ENCODE measurements around the gene PROZ. TPM values are rescaled to one million over a fixed set of nuclear protein-coding genes. Genes with fewer than 3 reads are reported as not detected.

Gene PROZ
- total RNA-seq, 1 experiment from 2014 or later, result not detected

DNA sequence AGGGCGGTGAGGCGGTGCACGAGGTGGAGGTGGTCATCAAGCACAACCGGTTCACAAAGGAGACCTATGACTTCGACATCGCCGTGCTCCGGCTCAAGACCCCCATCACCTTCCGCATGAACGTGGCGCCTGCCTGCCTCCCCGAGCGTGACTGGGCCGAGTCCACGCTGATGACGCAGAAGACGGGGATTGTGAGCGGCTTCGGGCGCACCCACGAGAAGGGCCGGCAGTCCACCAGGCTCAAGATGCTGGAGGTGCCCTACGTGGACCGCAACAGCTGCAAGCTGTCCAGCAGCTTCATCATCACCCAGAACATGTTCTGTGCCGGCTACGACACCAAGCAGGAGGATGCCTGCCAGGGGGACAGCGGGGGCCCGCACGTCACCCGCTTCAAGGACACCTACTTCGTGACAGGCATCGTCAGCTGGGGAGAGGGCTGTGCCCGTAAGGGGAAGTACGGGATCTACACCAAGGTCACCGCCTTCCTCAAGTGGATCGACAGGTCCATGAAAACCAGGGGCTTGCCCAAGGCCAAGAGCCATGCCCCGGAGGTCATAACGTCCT, 9.4 kb upstream of the PROZ start:
- TF ChIP-seq, protein P1, sequence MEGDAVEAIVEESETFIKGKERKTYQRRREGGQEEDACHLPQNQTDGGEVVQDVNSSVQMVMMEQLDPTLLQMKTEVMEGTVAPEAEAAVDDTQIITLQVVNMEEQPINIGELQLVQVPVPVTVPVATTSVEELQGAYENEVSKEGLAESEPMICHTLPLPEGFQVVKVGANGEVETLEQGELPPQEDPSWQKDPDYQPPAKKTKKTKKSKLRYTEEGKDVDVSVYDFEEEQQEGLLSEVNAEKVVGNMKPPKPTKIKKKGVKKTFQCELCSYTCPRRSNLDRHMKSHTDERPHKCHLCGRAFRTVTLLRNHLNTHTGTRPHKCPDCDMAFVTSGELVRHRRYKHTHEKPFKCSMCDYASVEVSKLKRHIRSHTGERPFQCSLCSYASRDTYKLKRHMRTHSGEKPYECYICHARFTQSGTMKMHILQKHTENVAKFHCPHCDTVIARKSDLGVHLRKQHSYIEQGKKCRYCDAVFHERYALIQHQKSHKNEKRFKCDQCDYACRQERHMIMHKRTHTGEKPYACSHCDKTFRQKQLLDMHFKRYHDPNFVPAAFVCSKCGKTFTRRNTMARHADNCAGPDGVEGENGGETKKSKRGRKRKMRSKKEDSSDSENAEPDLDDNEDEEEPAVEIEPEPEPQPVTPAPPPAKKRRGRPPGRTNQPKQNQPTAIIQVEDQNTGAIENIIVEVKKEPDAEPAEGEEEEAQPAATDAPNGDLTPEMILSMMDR (IDR thresholded peaks at IDR 0.05 in 2 of 3, conservative IDR thresholded peaks at IDR 0.05 in 1 of 3; ENCODE audit: borderline replicate concordance in 1 of 3, insufficient read depth in 1 of 3, low read depth in 2 of 3, low read length in 2 of 3), result no peak
- no peak for TF ChIP-seq JUND (IDR thresholded peaks at IDR 0.05)
- TF ChIP-seq SRF (IDR thresholded peaks at IDR 0.05; ENCODE audit: low read depth), result no peak
- no peak for TF ChIP-seq EZH2phosphoT487 (IDR thresholded peaks at IDR 0.05; ENCODE audit: borderline replicate concordance)
- TF ChIP-seq ELF1 (IDR thresholded peaks at IDR 0.05; ENCODE audit: borderline replicate concordance, low read depth), result no peak
- TF ChIP-seq EGR1 (IDR thresholded peaks at IDR 0.05; ENCODE audit: low read depth), result no peak
- no peaks in the 10 kb centered on the region for H3K9me3 ChIP-seq (ENCODE audit: control insufficient read depth in 1 of 2, insufficient read depth in 1 of 2, low read depth in 1 of 2, low read length in 2 of 2)
- no peak overlapping the region for H3K27ac ChIP-seq (ENCODE audit: low read depth, low read length)
- H3K4me3 ChIP-seq (replicated peaks in 1 of 2; ENCODE audit: low read depth in 1 of 2, low read length in 2 of 2), result no peak overlapping the region
- H3K27me3 ChIP-seq (ENCODE audit: insufficient read depth, low read length), result no peaks in the 10 kb centered on the region
- ATAC-seq (no peak), DNase-seq (ENCODE audit: low read depth, low spot score) (no peak)
- POLR2A ChIA-PET, result no interaction called here
- H2AFZ ChIP-seq (ENCODE audit: low read depth, low read length, poor library complexity, severe bottlenecking), result no peak overlapping the region
- RAD21 ChIA-PET (ENCODE audit: low non-redundant PET in 1 of 2, low total read pairs in 2 of 2, uncharacterized antibody in 2 of 2, unreplicated experiment in 2 of 2), result no interaction called here
- CTCF ChIA-PET, result no interaction called here
- BruUV-seq (replicated peaks), result no TSS peak
- no peaks in the 10 kb centered on the region for H3K36me3 ChIP-seq (ENCODE audit: control insufficient read depth in 1 of 2, insufficient read depth in 2 of 2, low read length in 2 of 2)
- H3K9ac ChIP-seq (ENCODE audit: low read length), result no peak overlapping the region
- no peaks in the 10 kb centered on the region for H3K9me2 ChIP-seq (ENCODE audit: insufficient read depth)
- peaks cover 6 to 11% of the 10 kb centered on the region in 2 experiments for H3K4me1 ChIP-seq (ENCODE audit: control insufficient read depth in 1 of 2, insufficient read depth in 2 of 2, low read length in 2 of 2)
- intact Hi-C loops (cut with micrococcal nuclease), result no loop called here
- no peak overlapping the region for H3K4me2 ChIP-seq (ENCODE audit: low read length)
- no peaks in the 10 kb centered on the region for H3K79me2 ChIP-seq (ENCODE audit: insufficient read depth, low read length)
- H4K20me1 ChIP-seq (ENCODE audit: insufficient read depth), result no peaks in the 10 kb centered on the region

GRCh38 chr13:113149711-113150549, 8.5 kb upstream of the PROZ start:
- CTCF ChIA-PET, result no interaction called here
- H3K9me3 ChIP-seq (ENCODE audit: control insufficient read depth in 1 of 2, insufficient read depth in 1 of 2, low read depth in 1 of 2, low read length in 2 of 2), result no peaks in the 10 kb centered on the region
- intact Hi-C loops (cut with micrococcal nuclease), result loop anchor here (10.0 kb wide), 1 partner anchor 65 kb away; no protein-coding TSS in a partner anchor
- TF ChIP-seq CEBPB (IDR thresholded peaks at IDR 0.05; ENCODE audit: low read depth) (no peak), SRF (IDR thresholded peaks at IDR 0.05; ENCODE audit: low read depth) (no peak), TCF7L2 (IDR thresholded peaks at IDR 0.05; ENCODE audit: borderline replicate concordance, extremely low read depth, insufficient read depth, insufficient read length) (no peak), SP1 (IDR thresholded peaks at IDR 0.05; ENCODE audit: low read depth) (no peak), REST (IDR thresholded peaks at IDR 0.05; ENCODE audit: low read depth) (no peak), POLR2AphosphoS5 (IDR thresholded peaks at IDR 0.05; ENCODE audit: low read depth, low read length) (no peak), ZNF274 (IDR thresholded peaks at IDR 0.05; ENCODE audit: low read depth, low read length) (no peak), YY1 (IDR thresholded peaks at IDR 0.05; ENCODE audit: extremely low read depth, insufficient replicate concordance, low read depth, low read length) (no peak), ZFX (IDR thresholded peaks at IDR 0.05) (no peak)
- no peak for ATAC-seq
- H3K79me2 ChIP-seq (ENCODE audit: insufficient read depth, low read length), result no peaks in the 10 kb centered on the region
- no peaks in the 10 kb centered on the region for H3K36me3 ChIP-seq (ENCODE audit: control insufficient read depth in 1 of 2, insufficient read depth in 2 of 2, low read length in 2 of 2)
- RAD21 ChIA-PET (ENCODE audit: low non-redundant PET in 1 of 2, low total read pairs in 2 of 2, uncharacterized antibody in 2 of 2, unreplicated experiment in 2 of 2), result no interaction called here
- POLR2A ChIA-PET, result no interaction called here
- DNase-seq (ENCODE audit: low read depth, low spot score), result no peak
- no peak overlapping the region for H3K4me2 ChIP-seq (ENCODE audit: low read length)
- H3K27ac ChIP-seq (ENCODE audit: low read depth, low read length), result no peak overlapping the region
- no peak overlapping the region for H3K4me3 ChIP-seq (replicated peaks in 1 of 2; ENCODE audit: low read depth in 1 of 2, low read length in 2 of 2)
- H4K20me1 ChIP-seq (ENCODE audit: insufficient read depth), result no peaks in the 10 kb centered on the region
- no peak overlapping the region for H3K9ac ChIP-seq (ENCODE audit: low read length)
- no peaks in the 10 kb centered on the region for H3K27me3 ChIP-seq (ENCODE audit: insufficient read depth, low read length)
- no peaks in the 10 kb centered on the region for H3K9me2 ChIP-seq (ENCODE audit: insufficient read depth)
- BruUV-seq (replicated peaks), result no TSS peak
- no peak overlapping the region for H2AFZ ChIP-seq (ENCODE audit: low read depth, low read length, poor library complexity, severe bottlenecking)
- H3K4me1 ChIP-seq (ENCODE audit: control insufficient read depth in 1 of 2, insufficient read depth in 2 of 2, low read length in 2 of 2), result peaks cover 9 to 16% of the 10 kb centered on the region in 2 experiments

Data from HCT116 (cell line).